ENCODE data around the gene PIP4K2B.

DNA sequence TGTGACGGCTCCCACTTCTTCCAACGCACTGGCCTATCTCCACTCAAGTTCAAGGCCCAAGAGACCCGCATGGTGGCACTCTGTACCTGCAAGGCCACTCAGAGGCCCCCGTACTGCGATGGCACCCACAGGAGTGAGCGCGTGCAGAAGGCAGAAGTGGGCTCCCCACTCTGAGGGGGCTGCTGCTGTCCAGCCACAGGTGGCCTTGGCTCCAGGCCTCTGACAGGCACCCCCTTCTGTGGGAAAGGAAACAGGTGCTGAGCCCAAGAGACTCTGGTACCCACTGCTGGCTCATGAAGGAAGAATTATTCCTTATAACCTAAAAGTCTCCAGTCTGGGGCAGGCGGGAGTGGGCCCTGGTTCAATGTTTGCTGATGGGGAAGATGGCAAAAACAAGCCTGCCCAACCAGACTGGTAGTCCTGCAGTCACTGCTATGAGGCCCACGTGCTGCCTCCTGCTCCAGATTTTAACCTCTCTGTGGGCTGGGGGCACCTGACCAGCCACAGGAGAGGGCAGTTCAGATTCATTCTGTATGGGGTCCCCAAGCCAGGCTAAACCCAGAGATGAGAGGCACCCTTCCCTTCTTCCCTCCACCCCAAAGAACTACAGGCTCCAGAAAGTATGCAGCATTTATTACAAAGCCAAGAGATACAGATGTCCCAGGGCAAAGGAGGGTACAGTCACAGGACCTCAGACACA is 65.9 kb downstream of the PIP4K2B start:
- TF ChIP-seq, protein P1, sequence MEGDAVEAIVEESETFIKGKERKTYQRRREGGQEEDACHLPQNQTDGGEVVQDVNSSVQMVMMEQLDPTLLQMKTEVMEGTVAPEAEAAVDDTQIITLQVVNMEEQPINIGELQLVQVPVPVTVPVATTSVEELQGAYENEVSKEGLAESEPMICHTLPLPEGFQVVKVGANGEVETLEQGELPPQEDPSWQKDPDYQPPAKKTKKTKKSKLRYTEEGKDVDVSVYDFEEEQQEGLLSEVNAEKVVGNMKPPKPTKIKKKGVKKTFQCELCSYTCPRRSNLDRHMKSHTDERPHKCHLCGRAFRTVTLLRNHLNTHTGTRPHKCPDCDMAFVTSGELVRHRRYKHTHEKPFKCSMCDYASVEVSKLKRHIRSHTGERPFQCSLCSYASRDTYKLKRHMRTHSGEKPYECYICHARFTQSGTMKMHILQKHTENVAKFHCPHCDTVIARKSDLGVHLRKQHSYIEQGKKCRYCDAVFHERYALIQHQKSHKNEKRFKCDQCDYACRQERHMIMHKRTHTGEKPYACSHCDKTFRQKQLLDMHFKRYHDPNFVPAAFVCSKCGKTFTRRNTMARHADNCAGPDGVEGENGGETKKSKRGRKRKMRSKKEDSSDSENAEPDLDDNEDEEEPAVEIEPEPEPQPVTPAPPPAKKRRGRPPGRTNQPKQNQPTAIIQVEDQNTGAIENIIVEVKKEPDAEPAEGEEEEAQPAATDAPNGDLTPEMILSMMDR (conservative IDR thresholded peaks at IDR 0.05; ENCODE audit: low read length) = no peak
- no peak for TF ChIP-seq EZH2phosphoT487 (IDR thresholded peaks at IDR 0.05; ENCODE audit: borderline replicate concordance, low read depth, low read length)

Data from OCI-LY7 (cell line).